C4-2B (cell line): ENCODE measurements around the gene GSG1L2.

Experiments used
- ZFX ChIP-seq: fragments of 450-650 bp; IDR thresholded peaks from 2 replicates; pipeline ENCODE4 v1.6.1; 2017
- TF ChIP-seq, protein P1 (sequence below): fragments of 450-650 bp; conservative IDR thresholded peaks from 2 replicates; pipeline ENCODE4 v1.5.1; 2017; ENCODE audit warnings: mild to moderate bottlenecking

DNA sequence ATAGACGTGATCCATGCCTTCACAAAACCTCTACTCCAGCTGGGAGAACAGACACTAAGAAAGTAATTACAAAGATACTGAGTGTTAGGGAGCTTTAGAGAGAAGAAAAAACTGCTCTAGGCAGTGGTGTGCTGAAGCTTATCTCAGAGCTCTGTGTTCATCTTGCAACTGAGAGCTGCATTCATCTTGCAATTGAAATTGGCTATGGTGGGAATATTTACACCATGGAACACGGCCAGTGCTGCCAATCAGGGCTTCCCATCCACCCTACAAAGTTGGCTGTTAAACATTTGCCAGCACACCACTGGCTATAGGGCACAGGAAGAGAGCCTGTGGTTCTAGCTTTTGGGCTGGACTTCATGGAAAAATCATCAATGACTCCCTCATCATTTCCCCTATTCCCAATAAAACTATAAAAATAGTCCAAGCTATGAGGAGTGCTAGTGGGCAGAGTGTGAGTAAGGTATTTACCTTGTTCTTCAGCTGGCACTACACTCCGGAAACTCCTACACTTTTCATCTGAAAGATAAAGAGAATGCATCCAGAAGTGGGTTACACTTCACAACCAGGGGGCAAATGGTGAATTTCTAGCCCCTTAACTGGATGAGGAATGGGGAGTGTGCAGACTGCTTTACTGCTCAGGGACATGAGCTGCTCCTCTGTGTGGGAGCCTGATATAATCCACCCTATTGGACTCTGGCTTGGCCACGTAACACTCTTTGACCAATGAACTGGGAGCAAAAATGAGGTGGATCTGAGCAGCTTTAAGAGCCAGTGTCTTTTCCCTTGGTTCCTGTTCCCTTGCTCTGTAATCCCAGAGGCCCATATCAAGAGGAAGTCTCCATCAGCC lies 11.6 kb downstream of the GSG1L2 start:
- TF ChIP-seq, protein P1, sequence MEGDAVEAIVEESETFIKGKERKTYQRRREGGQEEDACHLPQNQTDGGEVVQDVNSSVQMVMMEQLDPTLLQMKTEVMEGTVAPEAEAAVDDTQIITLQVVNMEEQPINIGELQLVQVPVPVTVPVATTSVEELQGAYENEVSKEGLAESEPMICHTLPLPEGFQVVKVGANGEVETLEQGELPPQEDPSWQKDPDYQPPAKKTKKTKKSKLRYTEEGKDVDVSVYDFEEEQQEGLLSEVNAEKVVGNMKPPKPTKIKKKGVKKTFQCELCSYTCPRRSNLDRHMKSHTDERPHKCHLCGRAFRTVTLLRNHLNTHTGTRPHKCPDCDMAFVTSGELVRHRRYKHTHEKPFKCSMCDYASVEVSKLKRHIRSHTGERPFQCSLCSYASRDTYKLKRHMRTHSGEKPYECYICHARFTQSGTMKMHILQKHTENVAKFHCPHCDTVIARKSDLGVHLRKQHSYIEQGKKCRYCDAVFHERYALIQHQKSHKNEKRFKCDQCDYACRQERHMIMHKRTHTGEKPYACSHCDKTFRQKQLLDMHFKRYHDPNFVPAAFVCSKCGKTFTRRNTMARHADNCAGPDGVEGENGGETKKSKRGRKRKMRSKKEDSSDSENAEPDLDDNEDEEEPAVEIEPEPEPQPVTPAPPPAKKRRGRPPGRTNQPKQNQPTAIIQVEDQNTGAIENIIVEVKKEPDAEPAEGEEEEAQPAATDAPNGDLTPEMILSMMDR = no peak
- no peak for TF ChIP-seq ZFX
